Right lobe of liver (tissue), 4 donors: ENCODE measurements around the gene CNTN6.

Experiments
- POLR2A ChIP-seq: fragments of 450-650 bp; IDR thresholded peaks from one replicate; pipeline ENCODE4 v1.6.1; 2017; ENCODE audit warnings: antibody characterized with exemption, mild to moderate bottlenecking
- TF ChIP-seq, protein P1 (sequence below), 4 donors: fragments of 200-600 bp in 3 of 4; fragments of 450-650 bp in 1 of 4; IDR thresholded peaks; one replicate each; pipeline versions ENCODE4 v1.5.1 to v1.8.0; 2016 to 2022; ENCODE audit warnings: antibody characterized with exemption in 4 of 4, mild to moderate bottlenecking in 2 of 4
- donor health status: DM: no; HTN: no; CAD: no.
- donor health status: DM: no; HTN: no; CAD: no.
- donor health status: DM: no; HTN: yes; CAD: no.

DNA sequence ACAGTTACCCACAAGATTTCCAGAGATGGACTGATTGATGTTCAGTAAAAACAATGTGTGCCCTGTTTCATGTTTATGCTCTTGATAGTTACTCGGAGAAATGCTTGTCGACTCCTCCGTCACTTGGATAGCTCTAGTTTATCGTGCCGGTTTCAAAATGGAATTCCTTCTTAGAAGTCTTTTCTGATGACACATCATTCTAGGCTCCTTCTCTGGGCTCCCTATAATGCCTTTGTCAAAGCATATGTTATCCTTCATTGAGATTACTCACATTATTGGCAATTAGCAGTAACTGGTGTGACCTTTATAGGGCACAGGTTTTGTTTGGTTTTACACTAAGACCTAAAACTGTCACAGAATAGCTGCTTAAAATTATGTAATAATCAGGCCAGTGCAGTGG lies 201.8 kb downstream of the CNTN6 start:
- TF ChIP-seq, protein P1, sequence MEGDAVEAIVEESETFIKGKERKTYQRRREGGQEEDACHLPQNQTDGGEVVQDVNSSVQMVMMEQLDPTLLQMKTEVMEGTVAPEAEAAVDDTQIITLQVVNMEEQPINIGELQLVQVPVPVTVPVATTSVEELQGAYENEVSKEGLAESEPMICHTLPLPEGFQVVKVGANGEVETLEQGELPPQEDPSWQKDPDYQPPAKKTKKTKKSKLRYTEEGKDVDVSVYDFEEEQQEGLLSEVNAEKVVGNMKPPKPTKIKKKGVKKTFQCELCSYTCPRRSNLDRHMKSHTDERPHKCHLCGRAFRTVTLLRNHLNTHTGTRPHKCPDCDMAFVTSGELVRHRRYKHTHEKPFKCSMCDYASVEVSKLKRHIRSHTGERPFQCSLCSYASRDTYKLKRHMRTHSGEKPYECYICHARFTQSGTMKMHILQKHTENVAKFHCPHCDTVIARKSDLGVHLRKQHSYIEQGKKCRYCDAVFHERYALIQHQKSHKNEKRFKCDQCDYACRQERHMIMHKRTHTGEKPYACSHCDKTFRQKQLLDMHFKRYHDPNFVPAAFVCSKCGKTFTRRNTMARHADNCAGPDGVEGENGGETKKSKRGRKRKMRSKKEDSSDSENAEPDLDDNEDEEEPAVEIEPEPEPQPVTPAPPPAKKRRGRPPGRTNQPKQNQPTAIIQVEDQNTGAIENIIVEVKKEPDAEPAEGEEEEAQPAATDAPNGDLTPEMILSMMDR (IDR thresholded peaks at IDR 0.05) = no peak
- TF ChIP-seq POLR2A = no peak
